ENCODE measurements around the gene ARHGAP10.

The ARHGAP10 gene

GRCh38 chr4:147733716-147734344 lies 1.9 kb downstream of the ARHGAP10 start:
- DNase-seq: no peak

DNA sequence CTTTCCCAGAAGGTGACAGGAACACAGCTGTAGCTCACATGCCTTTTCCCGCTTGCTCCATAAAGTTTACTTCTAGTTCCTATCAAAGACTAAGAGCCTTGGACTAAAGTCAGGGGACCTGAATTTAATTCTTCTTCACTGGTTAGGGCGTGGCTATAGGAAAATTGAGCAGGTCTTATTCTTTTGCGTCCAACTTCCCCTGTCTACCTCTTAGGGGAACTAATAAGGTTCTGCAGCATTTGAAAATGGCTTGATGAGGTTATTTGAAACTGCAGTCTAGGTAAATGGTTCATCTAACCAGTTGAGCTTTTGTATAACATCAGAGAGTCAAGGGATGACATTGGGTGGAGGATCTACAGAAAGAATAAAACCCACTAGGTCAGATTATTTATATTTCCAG lies 2.6 kb downstream of the ARHGAP10 start:
- no peak for DNase-seq

DNA sequence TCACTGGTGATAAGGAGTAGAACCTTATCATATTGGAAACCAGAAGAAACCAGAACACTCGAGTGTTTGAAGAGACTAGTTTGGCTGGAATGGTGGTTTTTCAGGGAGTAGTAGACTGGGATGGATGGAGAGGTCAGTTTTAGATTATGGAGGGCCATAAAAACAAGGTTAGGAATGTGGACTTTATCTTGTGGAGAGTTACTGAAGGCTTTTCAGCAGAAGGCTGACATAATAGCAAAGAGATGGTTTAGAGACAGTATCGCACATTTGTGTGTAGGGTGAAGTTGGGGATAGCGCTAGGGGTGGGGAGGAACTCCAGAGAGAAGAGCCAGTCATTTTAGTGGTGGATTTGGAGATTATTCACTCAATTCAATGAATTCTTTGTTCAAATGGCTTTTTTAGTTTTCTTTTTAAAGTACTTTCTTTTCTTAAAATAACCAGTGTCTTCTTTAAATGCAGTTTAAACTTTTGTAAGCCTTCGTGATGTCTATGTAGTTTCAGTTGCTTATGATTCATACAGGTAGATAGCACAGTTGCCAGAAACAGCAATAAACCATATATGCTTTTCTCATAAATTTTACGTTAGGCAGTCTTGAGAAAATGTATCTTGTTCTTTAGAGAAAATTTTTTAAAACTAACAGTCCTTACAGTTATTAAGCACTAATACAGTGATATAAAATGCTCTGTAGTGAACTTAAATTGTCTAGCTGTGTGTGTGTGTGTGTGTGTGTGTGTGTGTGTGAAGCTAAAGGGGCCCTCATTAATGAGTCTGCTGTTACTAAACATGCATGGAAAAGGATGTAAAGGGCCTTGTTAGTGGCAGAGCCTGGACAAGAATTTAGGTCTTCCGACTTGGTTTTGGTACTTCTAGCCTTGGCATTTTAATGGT lies 3.8 kb downstream of the ARHGAP10 start:
- DNase-seq: no peak

- DNase-seq: no peak
Observed at GRCh38 chr4:147736458-147736857, 4.6 kb downstream of the ARHGAP10 start.

GRCh38 chr4:147737623-147738022 lies 5.7 kb downstream of the ARHGAP10 start:
- DNase-seq: no peak

DNA sequence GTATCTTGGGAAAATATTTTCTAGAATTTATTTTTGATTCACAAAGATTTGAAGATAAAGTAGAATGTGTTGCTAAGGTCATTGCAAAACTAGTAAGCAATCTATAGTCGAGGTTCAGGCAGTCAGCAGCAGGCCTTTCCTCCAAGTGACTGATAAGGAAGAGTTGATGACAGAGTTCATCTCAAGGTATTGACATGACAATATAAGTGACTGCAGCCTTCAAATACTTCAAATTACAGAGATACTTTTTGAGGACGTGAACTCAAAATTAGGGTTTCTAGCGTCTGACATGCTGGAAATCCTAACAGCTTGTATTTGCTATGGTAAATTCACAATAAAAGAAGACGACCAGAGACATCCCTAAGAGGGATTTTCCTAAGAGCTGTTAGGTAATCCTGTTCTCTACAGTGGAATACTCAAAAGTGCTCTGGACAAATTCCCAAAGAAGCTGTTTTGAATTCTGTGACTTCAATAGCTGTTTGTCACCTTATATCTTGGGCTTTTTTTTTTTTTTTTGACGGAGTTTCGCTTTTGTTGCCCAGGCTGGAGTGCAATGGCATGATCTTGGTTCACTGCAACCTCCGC lies 7.4 kb downstream of the ARHGAP10 start:
- no peak for DNase-seq

- no peak for DNase-seq
Observed at GRCh38 chr4:147740176-147740575, 8.3 kb downstream of the ARHGAP10 start.

DNA sequence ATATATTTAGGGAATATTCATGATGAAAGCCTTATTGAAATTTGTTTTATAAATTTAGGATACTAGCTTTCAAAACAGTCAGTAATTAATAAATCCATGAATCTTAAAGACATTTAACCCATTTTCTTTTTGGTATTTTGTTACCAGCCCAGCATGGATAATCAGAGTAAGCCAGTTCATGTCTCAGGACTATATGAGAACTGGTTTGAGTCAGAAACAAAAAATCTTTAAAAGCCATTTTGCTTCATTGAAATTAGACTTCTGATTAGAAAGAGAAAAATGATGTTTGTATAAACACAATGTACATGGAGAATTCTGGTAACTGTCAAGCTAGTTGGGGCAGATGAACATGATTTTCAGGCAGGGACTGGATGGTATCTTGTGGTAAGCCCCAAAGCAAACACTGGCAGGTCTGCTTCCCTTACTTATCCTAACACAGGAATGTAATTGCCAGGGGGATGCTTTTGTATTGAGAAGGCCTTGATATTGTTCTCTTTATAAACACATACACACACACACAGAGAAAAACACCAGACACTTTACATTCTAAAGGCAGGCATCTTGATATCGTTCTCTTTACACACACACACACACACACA lies 9.4 kb downstream of the ARHGAP10 start:
- no peak for DNase-seq

DNA sequence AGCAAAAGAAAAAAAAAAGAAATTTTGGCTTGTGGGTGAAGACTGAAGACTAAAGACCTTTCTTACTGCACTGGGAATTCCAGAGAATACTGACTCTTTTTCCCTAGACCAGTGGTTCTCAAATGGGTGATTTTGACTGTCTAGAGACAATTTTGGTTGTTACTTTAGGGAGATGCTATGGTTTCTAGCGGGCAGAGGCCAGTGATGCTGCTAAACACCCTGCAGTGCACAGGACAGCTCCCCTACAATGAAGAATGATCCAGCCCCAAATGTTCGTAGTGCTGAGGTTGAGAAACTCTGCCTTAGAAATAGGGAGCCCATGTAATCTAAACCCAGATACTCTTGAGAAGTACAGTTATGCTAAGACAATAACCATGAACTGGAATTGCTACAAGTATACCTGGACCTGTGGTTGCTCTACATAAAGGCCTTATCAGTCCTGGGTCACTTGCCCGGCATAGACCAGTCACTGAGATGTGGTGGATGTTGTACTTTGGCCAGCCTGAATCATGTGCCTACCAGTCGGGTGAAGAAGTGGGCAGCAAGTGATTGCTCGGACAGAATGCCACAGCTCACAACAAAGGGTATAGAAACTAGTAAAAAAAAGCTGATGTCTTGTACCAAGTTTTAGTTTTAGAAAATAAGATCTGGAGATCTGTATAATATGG lies 16.0 kb downstream of the ARHGAP10 start:
- no peak for DNase-seq

DNA sequence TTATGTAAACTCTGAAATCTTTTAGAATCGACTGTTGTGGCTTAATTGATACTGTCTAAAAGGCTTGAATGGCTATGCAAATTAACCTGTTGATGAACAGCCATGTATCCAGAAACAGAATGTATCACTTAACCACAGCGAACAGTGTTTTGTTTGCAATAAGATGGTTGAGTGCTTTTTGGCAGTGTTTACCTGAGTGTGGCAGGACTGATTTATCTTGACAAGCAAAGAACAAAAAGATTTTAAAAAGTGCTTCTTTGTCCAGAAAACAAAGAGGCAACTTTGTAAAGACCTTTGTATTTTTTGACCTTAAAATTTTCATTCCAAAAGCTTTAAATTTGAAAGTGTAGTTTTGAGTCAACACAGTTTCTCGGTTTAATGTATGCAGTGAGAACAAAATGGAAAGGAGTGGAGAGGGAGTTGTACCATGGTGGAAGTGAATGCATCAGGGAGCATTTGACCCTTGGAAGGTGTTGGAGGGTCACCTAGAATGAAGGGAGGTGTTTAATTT lies 18.0 kb downstream of the ARHGAP10 start:
- no peak for DNase-seq

- DNase-seq: no peak
Observed at GRCh38 chr4:147753047-147753446, 21.2 kb downstream of the ARHGAP10 start.

- no peak for DNase-seq
Observed at GRCh38 chr4:147754037-147754445, 22.2 kb downstream of the ARHGAP10 start.

GRCh38 chr4:147755561-147756295 lies 23.8 kb downstream of the ARHGAP10 start:
- DNase-seq: no peak

DNA sequence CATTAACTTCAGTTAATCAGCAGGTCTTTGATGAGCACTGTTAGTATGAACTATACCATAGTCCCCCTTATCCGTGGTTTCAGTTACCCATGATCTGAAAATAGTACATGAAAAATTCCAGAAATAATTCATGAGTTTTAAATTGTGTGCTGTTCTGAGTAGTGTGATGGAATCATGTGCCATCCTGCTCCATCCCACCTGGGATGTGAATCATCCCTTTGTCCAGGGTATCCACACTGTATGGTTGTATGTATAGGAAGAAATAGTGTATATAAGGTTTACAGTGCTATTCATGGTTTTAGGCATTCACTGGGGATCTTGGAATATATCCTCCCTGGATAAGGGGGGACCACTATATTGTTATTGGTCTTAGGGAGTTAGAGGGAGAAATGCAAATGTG lies 24.5 kb downstream of the ARHGAP10 start:
- no peak for DNase-seq

DNA sequence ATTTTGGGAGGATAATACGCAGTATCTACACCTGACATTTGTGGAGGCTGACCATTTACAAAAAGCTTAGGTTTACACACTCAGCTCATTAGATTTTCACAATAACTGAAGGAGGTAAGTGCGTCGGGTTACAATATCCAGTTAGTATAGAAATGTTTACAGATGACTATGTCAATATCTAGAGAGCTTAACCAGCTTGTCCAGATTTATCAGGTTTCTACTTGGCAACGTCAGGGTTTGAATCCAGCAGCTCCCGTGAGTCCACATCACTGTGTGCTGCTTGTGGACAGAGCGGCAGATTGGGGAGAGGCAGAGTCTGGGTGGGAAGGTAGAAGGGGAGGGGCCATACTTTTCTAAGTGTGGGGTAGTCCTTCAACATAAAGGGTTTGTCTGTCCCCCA lies 28.3 kb downstream of the ARHGAP10 start:
- DNase-seq: no peak

- DNase-seq: no peak
Observed at GRCh38 chr4:147760695-147761094, 28.8 kb downstream of the ARHGAP10 start.

DNA sequence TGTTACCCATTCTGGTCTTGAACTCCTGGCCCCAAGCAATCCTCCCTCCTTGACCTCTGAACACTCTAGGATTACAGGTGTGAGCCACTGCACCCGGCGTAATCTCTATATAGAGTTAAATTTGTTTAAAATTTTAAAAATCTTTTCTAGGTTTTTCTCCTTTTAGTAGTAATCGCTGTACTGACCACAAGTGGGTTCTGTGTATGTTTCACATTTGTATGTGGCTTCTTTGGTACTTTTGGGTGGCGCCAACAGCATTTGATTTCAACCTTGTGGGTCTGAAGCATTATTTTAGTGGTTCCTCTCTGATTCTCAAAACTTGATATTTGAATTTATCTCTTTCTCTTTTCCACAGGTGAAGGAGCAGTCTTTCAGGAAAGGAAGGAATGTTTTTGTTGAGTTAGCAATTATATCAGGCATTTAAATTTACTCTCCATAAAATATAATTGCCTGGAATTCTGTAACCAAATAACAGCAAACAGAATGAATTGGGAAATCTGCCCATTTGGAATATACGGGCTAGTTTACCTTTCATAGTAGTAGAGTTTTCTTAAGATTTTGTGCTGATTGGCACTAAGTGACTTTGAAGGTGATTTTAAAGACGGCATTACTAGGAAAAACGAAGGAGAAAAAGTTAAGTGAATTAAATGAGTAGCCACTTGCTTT lies 29.5 kb downstream of the ARHGAP10 start:
- no peak for DNase-seq

DNA sequence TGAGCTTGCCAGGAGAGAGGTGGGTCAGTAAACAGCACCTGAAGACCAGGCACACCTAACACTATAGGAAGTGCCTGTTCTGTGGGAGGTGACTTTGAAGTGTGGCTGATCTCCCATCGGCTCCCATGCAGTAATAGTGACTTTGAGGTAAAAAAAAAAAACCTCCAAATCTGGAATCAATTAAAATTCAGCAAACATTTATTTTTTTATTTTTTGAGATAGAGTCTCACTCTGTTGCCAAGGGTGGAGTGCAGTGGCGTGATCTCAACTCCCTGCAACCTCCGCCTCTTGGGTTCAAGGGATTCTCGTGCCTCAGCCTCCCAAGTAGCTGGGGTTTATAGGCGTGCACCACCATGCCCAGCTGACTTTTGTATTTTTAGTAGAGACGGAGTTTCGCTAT lies 32.4 kb downstream of the ARHGAP10 start:
- DNase-seq: no peak

- DNase-seq: no peak
Observed at GRCh38 chr4:147765121-147765529, 33.2 kb downstream of the ARHGAP10 start.

DNA sequence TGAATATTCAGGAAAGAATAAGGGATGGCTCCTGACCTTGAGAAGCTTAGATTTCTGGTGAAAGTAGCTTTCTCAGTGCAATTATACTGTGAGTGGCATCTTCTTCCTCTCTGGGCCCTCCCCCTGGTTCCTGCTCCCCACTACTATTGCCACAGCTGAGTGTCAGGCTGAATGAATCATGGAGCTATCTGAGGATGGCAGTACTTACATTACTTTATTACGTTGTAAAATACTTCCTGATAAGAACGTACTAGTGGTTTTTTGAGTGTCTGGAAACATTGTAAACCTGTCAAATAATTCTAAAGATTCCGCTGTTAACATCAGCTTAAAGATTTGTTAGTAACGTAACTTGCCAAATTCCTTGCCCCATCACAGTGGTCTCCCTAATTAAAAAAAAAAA lies 36.2 kb downstream of the ARHGAP10 start:
- no peak for DNase-seq

DNA sequence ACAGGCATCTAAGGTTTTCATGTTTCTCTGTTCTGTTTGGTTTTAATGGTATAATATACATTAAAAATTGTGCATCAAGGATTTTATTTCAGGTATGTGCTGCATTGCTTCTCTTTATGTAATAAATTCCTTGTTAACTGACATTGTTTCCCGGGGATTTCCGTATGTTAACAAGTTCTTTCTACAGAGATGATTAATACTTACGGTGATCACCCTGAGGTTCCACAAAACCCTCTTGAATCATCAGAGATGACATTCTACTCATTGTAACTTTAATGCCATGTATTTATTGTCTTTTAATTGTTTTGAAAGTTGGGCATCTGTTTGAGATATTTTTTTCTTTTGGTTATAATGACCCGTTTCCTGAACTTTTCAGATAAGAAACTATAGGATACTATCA lies 37.5 kb downstream of the ARHGAP10 start:
- no peak for DNase-seq

GRCh38 chr4:147770831-147771230 lies 38.9 kb downstream of the ARHGAP10 start:
- DNase-seq: no peak
